Right atrium auricular region (tissue), 2 donors: ENCODE results near the gene SCT. TPM values are rescaled to one million over a fixed set of nuclear protein-coding genes. Genes with fewer than 3 reads are reported as not detected.
"Not testable (repeated sequence)": the region's sequence is repeated elsewhere in the genome, so short reads cannot be mapped to it uniquely, and the experiment has no call there.

Experiments used
- DNase-seq: peaks from one replicate; pipeline ENCODE4 v3.0.0-alpha.2; 2019; ENCODE audit warnings: low spot score
- H3K27ac ChIP-seq, 2 donors: fragments of 200-600 bp; sonication (generic); 1 replicate in 1 of 2; 2 replicates in 1 of 2; pipeline ENCODE4 v1.5.1; 2016 to 2019
- H3K27me3 ChIP-seq, 2 donors: fragments of 200-600 bp; sonication (generic); one replicate each; pipeline versions ENCODE4 v1.5.1 to v1.6.0; 2017 to 2019
- H3K36me3 ChIP-seq: fragments of 200-600 bp; sonication (generic); one replicate; pipeline ENCODE4 v1.5.1; 2016
- H3K4me1 ChIP-seq, 2 donors: fragments of 200-600 bp; sonication (generic); one replicate each; pipeline versions ENCODE4 v1.5.1 to v1.6.0; 2017 to 2019
- H3K4me3 ChIP-seq, 2 donors: fragments of 200-600 bp; sonication (generic); 1 replicate in 1 of 2; 2 replicates in 1 of 2; pipeline ENCODE4 v1.5.1; 2017 to 2019; ENCODE audit warnings: mild to moderate bottlenecking in 1 of 2, moderate library complexity in 1 of 2
- H3K9me3 ChIP-seq, 2 donors: fragments of 200-600 bp; sonication (generic); one replicate each; pipeline ENCODE4 v1.5.1; 2019
- total RNA-seq, 2 donors: library from RNA; depleted of rRNA; stranded (reverse); fragments of >200 nt; gene quantifications; one replicate each; pipeline ENCODE4 v1.1.0, GENCODE V29; 2016
- TF ChIP-seq, protein P1 (sequence below), 2 donors: fragments of 200-600 bp; sonication (generic); IDR thresholded peaks; one replicate each; pipeline ENCODE4 v1.5.1; 2019; ENCODE audit warnings: antibody characterized with exemption in 2 of 2

The SCT gene
- total RNA-seq, 2 donors from 2014 or later = not detected

DNA sequence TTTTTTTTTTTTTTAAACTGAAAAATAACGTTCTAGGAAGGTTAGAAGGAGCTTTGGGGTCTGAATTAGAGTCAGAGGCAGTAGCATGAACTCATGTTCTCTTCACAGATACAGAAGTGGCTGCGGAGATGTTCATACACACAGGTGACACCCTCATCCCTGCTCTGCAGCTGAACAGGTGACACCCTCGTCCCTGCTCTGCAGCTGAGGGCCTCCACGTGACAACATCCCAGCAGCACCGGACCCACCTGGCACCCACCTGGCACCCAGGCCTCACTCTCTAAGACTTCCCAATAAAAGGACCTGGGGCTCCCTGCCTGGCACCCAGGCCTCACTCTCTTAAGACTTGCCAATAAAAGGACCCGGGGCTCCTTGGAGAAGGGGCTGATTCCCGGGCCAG is 29.9 kb upstream of the SCT start:
- no peak overlapping the region for H3K27ac ChIP-seq
- no peaks in the 10 kb centered on the region for H3K4me1 ChIP-seq
- no peak for DNase-seq
- peaks cover 24% of the 10 kb centered on the region for H3K36me3 ChIP-seq
- no peaks in the 10 kb centered on the region for H3K9me3 ChIP-seq
- no peaks in the 10 kb centered on the region for H3K27me3 ChIP-seq
- TF ChIP-seq, protein P1, sequence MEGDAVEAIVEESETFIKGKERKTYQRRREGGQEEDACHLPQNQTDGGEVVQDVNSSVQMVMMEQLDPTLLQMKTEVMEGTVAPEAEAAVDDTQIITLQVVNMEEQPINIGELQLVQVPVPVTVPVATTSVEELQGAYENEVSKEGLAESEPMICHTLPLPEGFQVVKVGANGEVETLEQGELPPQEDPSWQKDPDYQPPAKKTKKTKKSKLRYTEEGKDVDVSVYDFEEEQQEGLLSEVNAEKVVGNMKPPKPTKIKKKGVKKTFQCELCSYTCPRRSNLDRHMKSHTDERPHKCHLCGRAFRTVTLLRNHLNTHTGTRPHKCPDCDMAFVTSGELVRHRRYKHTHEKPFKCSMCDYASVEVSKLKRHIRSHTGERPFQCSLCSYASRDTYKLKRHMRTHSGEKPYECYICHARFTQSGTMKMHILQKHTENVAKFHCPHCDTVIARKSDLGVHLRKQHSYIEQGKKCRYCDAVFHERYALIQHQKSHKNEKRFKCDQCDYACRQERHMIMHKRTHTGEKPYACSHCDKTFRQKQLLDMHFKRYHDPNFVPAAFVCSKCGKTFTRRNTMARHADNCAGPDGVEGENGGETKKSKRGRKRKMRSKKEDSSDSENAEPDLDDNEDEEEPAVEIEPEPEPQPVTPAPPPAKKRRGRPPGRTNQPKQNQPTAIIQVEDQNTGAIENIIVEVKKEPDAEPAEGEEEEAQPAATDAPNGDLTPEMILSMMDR (IDR thresholded peaks at IDR 0.05) = no peak
- H3K4me3 ChIP-seq = no peak overlapping the region

GRCh38 chr11:656426-656825 is 29.4 kb upstream of the SCT start:
- no peaks in the 10 kb centered on the region for H3K9me3 ChIP-seq
- no peaks in the 10 kb centered on the region for H3K27me3 ChIP-seq
- H3K4me1 ChIP-seq = no peaks in the 10 kb centered on the region
- no peak overlapping the region for H3K27ac ChIP-seq
- no peak overlapping the region for H3K4me3 ChIP-seq
- DNase-seq = no peak
- H3K36me3 ChIP-seq = peaks cover 24% of the 10 kb centered on the region
- TF ChIP-seq, protein P1 (IDR thresholded peaks at IDR 0.05) = no peak

GRCh38 chr11:655036-655726 is 28.2 kb upstream of the SCT start:
- Histone ChIP-seq H3K4me1 (no peaks in the 10 kb centered on the region), H3K36me3 (peaks cover 21% of the 10 kb centered on the region), H3K4me3 (no peak overlapping the region), H3K9me3 (no peaks in the 10 kb centered on the region), H3K27ac (no peak overlapping the region), H3K27me3 (no peaks in the 10 kb centered on the region)
- DNase-seq = no peak
- TF ChIP-seq, protein P1 (IDR thresholded peaks at IDR 0.05) = no peak

DNA sequence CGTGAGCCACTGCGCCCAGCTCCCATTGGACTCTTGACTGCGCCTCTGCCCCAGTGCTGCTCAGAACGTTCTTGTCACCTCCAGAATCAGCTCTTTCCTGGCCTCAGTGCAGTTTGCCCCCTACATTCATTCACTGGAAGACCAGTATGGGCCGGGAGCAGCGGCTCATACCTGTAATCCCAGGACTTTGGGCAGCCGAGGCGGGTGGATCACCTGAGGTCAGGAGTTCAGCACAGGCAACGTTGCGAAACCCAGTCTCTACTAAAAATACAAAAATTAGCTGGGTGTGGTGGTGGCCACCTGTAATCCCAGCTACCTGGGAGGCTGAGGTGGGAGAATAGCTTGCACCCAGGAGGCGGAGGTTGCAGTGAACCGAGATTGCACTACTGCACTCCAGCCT is 27.5 kb upstream of the SCT start:
- not testable (repeated sequence) for H3K4me3 ChIP-seq, H3K27me3 ChIP-seq, H3K9me3 ChIP-seq, H3K4me1 ChIP-seq, DNase-seq, H3K27ac ChIP-seq
- peaks cover 15% of the 10 kb centered on the region for H3K36me3 ChIP-seq

DNA sequence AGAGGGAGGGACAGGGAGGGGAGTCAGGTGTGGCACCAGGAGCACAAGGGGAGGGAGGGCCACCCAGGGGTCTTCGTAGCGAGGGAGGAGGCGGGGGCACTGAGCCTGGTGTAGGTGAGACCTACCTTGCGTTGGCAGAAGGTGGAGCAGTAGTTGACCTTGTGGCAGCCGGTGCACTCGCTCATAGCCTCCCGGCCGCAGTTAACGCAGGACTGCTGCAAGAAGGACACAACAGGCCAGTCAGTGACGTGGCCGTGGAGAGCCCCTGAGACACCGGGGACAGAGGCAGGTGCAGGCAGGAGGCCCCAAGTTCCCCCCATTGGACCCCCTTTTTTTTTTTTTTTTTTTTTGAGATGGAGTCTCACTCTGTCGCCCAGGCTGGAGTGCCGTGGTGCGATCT is 26.9 kb upstream of the SCT start:
- H3K36me3 ChIP-seq = peaks cover 12% of the 10 kb centered on the region
- DNase-seq = no peak
- H3K27ac ChIP-seq = no peak overlapping the region
- no peaks in the 10 kb centered on the region for H3K4me1 ChIP-seq
- no peak overlapping the region for H3K4me3 ChIP-seq
- no peaks in the 10 kb centered on the region for H3K27me3 ChIP-seq
- no peaks in the 10 kb centered on the region for H3K9me3 ChIP-seq
- TF ChIP-seq, protein P1 (IDR thresholded peaks at IDR 0.05) = no peak

DNA sequence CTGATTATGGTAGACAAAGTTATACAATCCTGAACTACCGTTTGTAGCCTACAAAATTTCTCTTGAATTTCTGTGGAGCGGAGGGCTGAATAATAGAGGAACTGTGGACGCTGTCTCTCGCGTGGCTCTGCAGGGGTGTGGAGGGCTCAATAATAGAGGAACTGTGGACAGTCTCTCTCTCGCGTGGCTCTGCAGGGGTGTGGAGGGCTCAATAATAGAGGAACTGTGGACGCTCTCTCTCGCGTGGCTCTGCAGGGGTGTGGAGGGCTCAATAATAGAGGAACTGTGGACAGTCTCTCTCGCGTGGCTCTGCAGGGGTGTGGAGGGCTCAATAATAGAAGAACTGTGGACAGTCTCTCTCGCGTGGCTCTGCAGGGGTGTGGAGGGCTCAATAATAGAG is 26.2 kb upstream of the SCT start:
- not testable (repeated sequence) for DNase-seq, H3K4me1 ChIP-seq, H3K4me3 ChIP-seq, H3K27me3 ChIP-seq, H3K27ac ChIP-seq, H3K9me3 ChIP-seq
- H3K36me3 ChIP-seq = peaks cover 12% of the 10 kb centered on the region

DNA sequence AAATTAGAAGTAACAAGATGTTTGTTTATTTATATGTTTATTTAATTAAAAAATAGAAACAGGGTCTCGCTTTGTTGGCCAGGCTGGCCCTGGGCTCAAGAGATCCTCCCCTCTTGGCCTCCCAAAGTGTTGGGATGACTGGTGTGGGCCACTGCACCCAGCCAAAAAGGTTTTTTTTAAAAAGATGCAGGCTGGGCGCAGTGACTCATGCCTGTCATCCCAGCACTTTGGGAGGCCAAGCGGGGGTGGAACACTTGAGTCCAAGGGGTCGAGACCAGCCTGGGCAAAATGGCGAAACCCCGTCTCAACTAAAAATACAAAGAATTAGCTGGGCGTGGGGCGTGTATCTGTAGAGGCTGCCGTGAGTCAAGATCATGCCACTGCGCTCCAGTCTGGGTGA is 23.5 kb upstream of the SCT start:
- TF ChIP-seq, protein P1 (IDR thresholded peaks at IDR 0.05) = no peak
- Histone ChIP-seq H3K4me3 (no peak overlapping the region), H3K36me3 (peaks cover 4% of the 10 kb centered on the region), H3K27ac (no peak overlapping the region), H3K27me3 (no peaks in the 10 kb centered on the region), H3K4me1 (no peaks in the 10 kb centered on the region), H3K9me3 (no peaks in the 10 kb centered on the region)
- no peak for DNase-seq

- not testable (repeated sequence) for H3K27ac ChIP-seq, H3K27me3 ChIP-seq, H3K9me3 ChIP-seq, H3K4me1 ChIP-seq, H3K4me3 ChIP-seq, DNase-seq
- peaks cover 18% of the 10 kb centered on the region for H3K36me3 ChIP-seq
These were observed 20.7 kb upstream of the SCT start for GRCh38 chr11:647672-648158.
